ENCODE measurements around the gene GATAD2A. TPM values are rescaled to one million over a fixed set of nuclear protein-coding genes. Genes with fewer than 3 reads are reported as not detected.

Gene GATAD2A
- total RNA-seq, 1 experiment from 2014 or later = 99.6 TPM

DNA sequence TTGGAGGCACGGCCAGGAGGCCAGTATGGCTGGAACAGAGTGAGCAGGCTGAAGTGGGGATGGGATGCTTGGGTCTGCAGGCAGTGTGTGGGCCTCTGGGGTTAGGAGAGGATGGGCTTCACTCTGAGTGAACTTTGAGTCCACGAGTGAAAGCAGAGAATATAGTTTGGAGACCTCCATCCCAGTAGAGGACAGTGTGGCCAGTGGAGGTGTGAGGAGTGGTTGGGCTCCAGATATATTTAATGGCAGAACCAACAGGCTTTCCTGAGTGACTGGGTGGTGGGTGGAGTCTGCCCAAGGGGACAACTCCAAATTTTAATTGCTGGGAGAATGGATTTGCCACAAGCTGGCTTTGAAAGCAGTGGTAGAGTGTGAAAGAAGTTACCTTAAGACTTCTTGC, 27.3 kb downstream of the GATAD2A start:
- TF ChIP-seq POLR2AphosphoS5 (IDR thresholded peaks at IDR 0.05; ENCODE audit: low read depth, low read length) = no peak
- TF ChIP-seq, protein P1, sequence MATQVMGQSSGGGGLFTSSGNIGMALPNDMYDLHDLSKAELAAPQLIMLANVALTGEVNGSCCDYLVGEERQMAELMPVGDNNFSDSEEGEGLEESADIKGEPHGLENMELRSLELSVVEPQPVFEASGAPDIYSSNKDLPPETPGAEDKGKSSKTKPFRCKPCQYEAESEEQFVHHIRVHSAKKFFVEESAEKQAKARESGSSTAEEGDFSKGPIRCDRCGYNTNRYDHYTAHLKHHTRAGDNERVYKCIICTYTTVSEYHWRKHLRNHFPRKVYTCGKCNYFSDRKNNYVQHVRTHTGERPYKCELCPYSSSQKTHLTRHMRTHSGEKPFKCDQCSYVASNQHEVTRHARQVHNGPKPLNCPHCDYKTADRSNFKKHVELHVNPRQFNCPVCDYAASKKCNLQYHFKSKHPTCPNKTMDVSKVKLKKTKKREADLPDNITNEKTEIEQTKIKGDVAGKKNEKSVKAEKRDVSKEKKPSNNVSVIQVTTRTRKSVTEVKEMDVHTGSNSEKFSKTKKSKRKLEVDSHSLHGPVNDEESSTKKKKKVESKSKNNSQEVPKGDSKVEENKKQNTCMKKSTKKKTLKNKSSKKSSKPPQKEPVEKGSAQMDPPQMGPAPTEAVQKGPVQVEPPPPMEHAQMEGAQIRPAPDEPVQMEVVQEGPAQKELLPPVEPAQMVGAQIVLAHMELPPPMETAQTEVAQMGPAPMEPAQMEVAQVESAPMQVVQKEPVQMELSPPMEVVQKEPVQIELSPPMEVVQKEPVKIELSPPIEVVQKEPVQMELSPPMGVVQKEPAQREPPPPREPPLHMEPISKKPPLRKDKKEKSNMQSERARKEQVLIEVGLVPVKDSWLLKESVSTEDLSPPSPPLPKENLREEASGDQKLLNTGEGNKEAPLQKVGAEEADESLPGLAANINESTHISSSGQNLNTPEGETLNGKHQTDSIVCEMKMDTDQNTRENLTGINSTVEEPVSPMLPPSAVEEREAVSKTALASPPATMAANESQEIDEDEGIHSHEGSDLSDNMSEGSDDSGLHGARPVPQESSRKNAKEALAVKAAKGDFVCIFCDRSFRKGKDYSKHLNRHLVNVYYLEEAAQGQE (IDR thresholded peaks at IDR 0.05; ENCODE audit: insufficient read depth in 1 of 2, low read depth in 2 of 2, low read length in 1 of 2) = no peak
- no peak for TF ChIP-seq CTCF (IDR thresholded peaks at IDR 0.05)
- no peak for TF ChIP-seq SIN3A (IDR thresholded peaks at IDR 0.05; ENCODE audit: borderline replicate concordance, insufficient read depth, low read depth, low read length)
- no peak for TF ChIP-seq TCF7L2 (IDR thresholded peaks at IDR 0.05; ENCODE audit: low read depth, low read length)
- in situ Hi-C loops (cut with HindIII; ENCODE audit: low pct_unique_long_range_greater_than_20kb, low sequenced_read_pairs) (no loop called here), intact Hi-C loops (cut with micrococcal nuclease; ENCODE audit: unreplicated experiment) (no loop called here)
- H3K27ac ChIP-seq (ENCODE audit: low read length) = no peak overlapping the region
- ChIA-PET CTCF (interaction anchor here (1.0 kb wide), 1 partner anchor 26 kb away, joined by 3 read pairs; no protein-coding TSS in a partner anchor), POLR2A (no interaction called here)
- no peak for ATAC-seq
- no peak overlapping the region for H3K4me3 ChIP-seq (ENCODE audit: low read depth in 2 of 2, low read length in 2 of 2)
- no peaks in the 10 kb centered on the region for H3K4me1 ChIP-seq (ENCODE audit: control insufficient read depth, insufficient read depth, low read length)
- BruUV-seq (replicated peaks) = no TSS peak
- no peaks in the 10 kb centered on the region for H3K27me3 ChIP-seq (ENCODE audit: control insufficient read depth, insufficient read depth, low read length)
- H3K36me3 ChIP-seq (ENCODE audit: control insufficient read depth, insufficient read depth, low read length) = no peaks in the 10 kb centered on the region
- no peaks in the 10 kb centered on the region for H3K9me3 ChIP-seq (ENCODE audit: control insufficient read depth, insufficient read depth, low read depth, low read length)
- DNase-seq (ENCODE audit: low read depth, low spot score) = no peak

DNA sequence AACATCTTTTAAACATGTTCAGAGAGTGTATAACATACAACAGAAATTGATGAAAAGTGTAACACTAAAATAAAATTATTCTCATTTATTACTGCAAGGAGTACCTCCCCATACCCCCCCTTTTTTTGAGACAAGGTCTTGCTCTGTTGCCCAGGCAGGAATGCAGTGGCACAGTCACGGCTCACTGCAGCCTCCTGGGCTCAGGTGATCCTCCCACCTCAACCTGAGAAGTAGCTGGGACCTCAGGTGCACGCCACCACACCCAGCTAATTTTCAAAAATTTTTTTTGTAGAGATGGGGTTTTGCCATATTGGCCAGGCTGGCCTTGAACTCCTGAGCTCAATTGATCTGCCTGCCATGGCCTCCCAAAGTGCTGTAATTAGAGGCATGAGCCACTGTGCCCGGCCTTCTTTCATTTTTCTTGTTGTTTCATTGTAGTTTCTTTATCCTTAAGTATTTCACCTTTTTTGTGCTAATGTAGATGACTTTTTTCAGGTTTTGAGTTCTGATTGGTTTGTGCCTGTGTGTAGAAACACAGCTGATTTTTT, 28.3 kb downstream of the GATAD2A start:
- Histone ChIP-seq H3K36me3 (ENCODE audit: control insufficient read depth, insufficient read depth, low read length) (no peaks in the 10 kb centered on the region), H3K27me3 (ENCODE audit: control insufficient read depth, insufficient read depth, low read length) (no peaks in the 10 kb centered on the region), H3K9me3 (ENCODE audit: control insufficient read depth, insufficient read depth, low read depth, low read length) (no peaks in the 10 kb centered on the region), H3K4me3 (ENCODE audit: low read depth in 2 of 2, low read length in 2 of 2) (no peak overlapping the region), H3K4me1 (ENCODE audit: control insufficient read depth, insufficient read depth, low read length) (no peaks in the 10 kb centered on the region), H3K27ac (ENCODE audit: low read length) (no peak overlapping the region)
- TF ChIP-seq CTCF (IDR thresholded peaks at IDR 0.05) (no peak), SIN3A (IDR thresholded peaks at IDR 0.05; ENCODE audit: borderline replicate concordance, insufficient read depth, low read depth, low read length) (no peak), TCF7L2 (IDR thresholded peaks at IDR 0.05; ENCODE audit: low read depth, low read length) (no peak), POLR2AphosphoS5 (IDR thresholded peaks at IDR 0.05; ENCODE audit: low read depth, low read length) (no peak)
- TF ChIP-seq, protein P1 (IDR thresholded peaks at IDR 0.05; ENCODE audit: insufficient read depth in 1 of 2, low read depth in 2 of 2, low read length in 1 of 2) = no peak
- no TSS peak for BruUV-seq (replicated peaks)
- no peak for ATAC-seq
- DNase-seq (ENCODE audit: low read depth, low spot score) = no peak
- intact Hi-C loops (cut with micrococcal nuclease; ENCODE audit: unreplicated experiment) = no loop called here
- CTCF ChIA-PET = no interaction called here
- POLR2A ChIA-PET = no interaction called here
- in situ Hi-C loops (cut with HindIII; ENCODE audit: low pct_unique_long_range_greater_than_20kb, low sequenced_read_pairs) = no loop called here

Data from Panc1 (cell line).